Fibroblast of lung (primary cell): ENCODE results near the gene SRRD.

Experiments used
- CTCF ChIP-seq, 2 donors: IDR thresholded peaks in 1 of 2; conservative IDR thresholded peaks in 1 of 2; 1 replicate in 1 of 2; 2 replicates in 1 of 2; pipeline ENCODE4 v1.5.1; 2011 to 2012; ENCODE audit warnings: low read length in 2 of 2, control low read depth in 1 of 2, inconsistent platforms in 1 of 2, low read depth in 1 of 2, mild to moderate bottlenecking in 1 of 2
- EZH2 ChIP-seq: IDR thresholded peaks from 2 replicates; pipeline ENCODE4 v1.5.1; 2012; ENCODE audit warnings: low read length, control low read depth, mild to moderate bottlenecking; ENCODE audit errors: missing control alignments

- no peak for TF ChIP-seq CTCF (conservative IDR thresholded peaks at IDR 0.05 in 1 of 2, IDR thresholded peaks at IDR 0.05 in 1 of 2; ENCODE audit: low read depth in 1 of 2, low read length in 2 of 2)
- no peak for TF ChIP-seq EZH2
Observed at GRCh38 chr22:26541167-26541819, 57.6 kb downstream of the SRRD start.
